GM23338 (cell line): ENCODE results near the gene TRAF4. TPM values are rescaled to one million over a fixed set of nuclear protein-coding genes. Genes with fewer than 3 reads are reported as not detected.

Experiments
- ATAC-seq: fragments of 200-7000 bp; cut with Tn5 transposase; 3 replicates; pipeline ENCODE4 v1.9.1; 2020
- DNase-seq: peaks from one replicate; pipeline ENCODE4 v3.0.0-alpha.2; 2015; ENCODE audit warnings: low spot score
- H2AFZ ChIP-seq: fragments of 200-600 bp; sonication (generic); 2 replicates; pipeline ENCODE4 v1.8.0; 2016; ENCODE audit warnings: antibody characterized with exemption, mild to moderate bottlenecking, moderate library complexity
- H3F3A ChIP-seq: fragments of 200-600 bp; sonication (generic); replicated peaks from 2 replicates; pipeline ENCODE4 v1.8.0; 2017; ENCODE audit warnings: antibody characterized with exemption, mixed run types, low read depth
- H3K27ac ChIP-seq: fragments of 200-600 bp; sonication (generic); 2 replicates; pipeline ENCODE4 v1.6.1; 2016; ENCODE audit warnings: low read depth
- H3K27me3 ChIP-seq: fragments of 200-600 bp; sonication (generic); 2 replicates; pipeline ENCODE4 v1.8.0; 2016; ENCODE audit warnings: mild to moderate bottlenecking, mixed run types, moderate library complexity; ENCODE audit not compliant: insufficient read depth
- H3K36me3 ChIP-seq: fragments of 200-600 bp; sonication (generic); 2 replicates; pipeline ENCODE4 v1.8.0; 2016; ENCODE audit warnings: mild to moderate bottlenecking; ENCODE audit not compliant: insufficient read depth
- H3K4me1 ChIP-seq: fragments of 200-600 bp; sonication (generic); 2 replicates; pipeline ENCODE4 v1.8.0; 2016; ENCODE audit warnings: mild to moderate bottlenecking, moderate library complexity; ENCODE audit not compliant: insufficient read depth
- H3K4me2 ChIP-seq: fragments of 200-600 bp; sonication (generic); 2 replicates; pipeline ENCODE4 v1.7.1; 2017; ENCODE audit warnings: mixed run types
- H3K4me3 ChIP-seq: fragments of 200-600 bp; sonication (generic); 2 replicates; pipeline ENCODE4 v1.6.1; 2016; ENCODE audit warnings: mixed run types
- H3K79me2 ChIP-seq: fragments of 200-600 bp; sonication (generic); replicated peaks from 2 replicates; pipeline ENCODE4 v1.8.0; 2017; ENCODE audit warnings: mild to moderate bottlenecking; ENCODE audit not compliant: insufficient read depth
- H3K9me2 ChIP-seq: fragments of 200-600 bp; sonication (generic); 2 replicates; pipeline ENCODE4 v1.8.0; 2017; ENCODE audit not compliant: insufficient read depth
- H4K20me1 ChIP-seq: fragments of 200-600 bp; sonication (generic); replicated peaks from 2 replicates; pipeline ENCODE4 v1.8.0; 2017; ENCODE audit warnings: mild to moderate bottlenecking; ENCODE audit not compliant: insufficient read depth
- H3K27ac Mint-ChIP-seq: 2 replicates; pipeline ENCODE4 v1.8.0; 2020; ENCODE audit warnings: inconsistent platforms, mild to moderate bottlenecking, moderate library complexity, mixed read lengths
- H3K27me3 Mint-ChIP-seq: 3 replicates; pipeline ENCODE4 v1.8.0; 2022; ENCODE audit warnings: low read depth, mild to moderate bottlenecking, moderate library complexity, mixed read lengths, inconsistent platforms; ENCODE audit not compliant: insufficient read depth, poor library complexity
- H3K36me3 Mint-ChIP-seq: 3 replicates; pipeline ENCODE4 v1.8.0; 2021; ENCODE audit warnings: low read depth, mild to moderate bottlenecking, inconsistent platforms, moderate library complexity, mixed read lengths
- H3K4me1 Mint-ChIP-seq: 3 replicates; pipeline ENCODE4 v1.8.0; 2020; ENCODE audit warnings: mild to moderate bottlenecking, inconsistent platforms, mixed read lengths
- H3K4me3 Mint-ChIP-seq: 3 replicates; pipeline ENCODE4 v1.8.0; 2021; ENCODE audit warnings: moderate library complexity, mild to moderate bottlenecking, inconsistent platforms, mixed read lengths
- H3K9me3 Mint-ChIP-seq: 3 replicates; pipeline ENCODE4 v1.8.0; 2020; ENCODE audit warnings: moderate library complexity, mild to moderate bottlenecking, inconsistent platforms, mixed read lengths
- CREB1 ChIP-seq: fragments of 250-450 bp; sonication (Bioruptor Pico); IDR thresholded peaks from 2 replicates; pipeline ENCODE4 v1.5.0; 2020; ENCODE audit warnings: low read depth, mild to moderate bottlenecking, moderate library complexity
- CTCF ChIP-seq, 2 experiments: fragments of 200-600 bp in 1 of 2; sonication (generic) in 1 of 2; conservative IDR thresholded peaks; 2 replicates each; pipeline versions ENCODE4 v1.5.1 to v1.6.1; 2016 to 2017; ENCODE audit warnings: antibody characterized with exemption in 2 of 2, low read depth in 2 of 2, mild to moderate bottlenecking in 2 of 2, moderate library complexity in 1 of 2
- EZH2 ChIP-seq: fragments of 200-600 bp; sonication (generic); IDR thresholded peaks from one replicate; pipeline ENCODE4 v1.8.0; 2017; ENCODE audit warnings: antibody characterized with exemption, mild to moderate bottlenecking, low read depth; ENCODE audit not compliant: unreplicated experiment
- EZH2phosphoT487 ChIP-seq: fragments of 200-600 bp; sonication (generic); IDR thresholded peaks from one replicate; pipeline ENCODE4 v1.8.1; 2018; ENCODE audit warnings: antibody characterized with exemption; ENCODE audit not compliant: unreplicated experiment
- JUNB ChIP-seq: IDR thresholded peaks from one replicate; pipeline ENCODE4 v1.6.1; 2016; ENCODE audit warnings: antibody characterized with exemption; ENCODE audit not compliant: unreplicated experiment
- NANOG ChIP-seq: IDR thresholded peaks from 2 replicates; pipeline ENCODE4 v1.6.1; 2016; ENCODE audit warnings: antibody characterized with exemption, borderline replicate concordance
- REST ChIP-seq: IDR thresholded peaks from one replicate; pipeline ENCODE4 v1.6.1; 2018; ENCODE audit warnings: antibody characterized with exemption; ENCODE audit not compliant: unreplicated experiment
- STAT1 ChIP-seq: IDR thresholded peaks from one replicate; pipeline ENCODE4 v1.6.1; 2016; ENCODE audit warnings: antibody characterized with exemption; ENCODE audit not compliant: unreplicated experiment
- ZNF114 ChIP-seq: fragments of 250-450 bp; sonication (Bioruptor Pico); IDR thresholded peaks from 2 replicates; pipeline ENCODE4 v1.5.0; 2020; ENCODE audit warnings: mild to moderate bottlenecking, moderate library complexity
- polyA plus RNA-seq: library from polyadenylated mRNA; unstranded; fragments of >200 nt; fragmentation: Nextera tagmentation; extraction: Ambion mirVana; gene quantifications from 2 replicates; pipeline ENCODE4 v1.2.1, GENCODE V29; 2016
- total RNA-seq: library from RNA; depleted of rRNA; stranded (reverse); fragments of >200 nt; shearing (Covaris generic); gene quantifications from 2 replicates; pipeline ENCODE4 v1.2.3, GENCODE V29; 2014
- TF ChIP-seq, protein P1 (sequence below): fragments of 250-450 bp; sonication (Bioruptor Pico); IDR thresholded peaks from 2 replicates; pipeline ENCODE4 v1.5.0; 2020; ENCODE audit warnings: mild to moderate bottlenecking, moderate library complexity

The TRAF4 gene
- total and polyA plus RNA-seq, 2 experiments from 2014 or later = 63.5 to 152 TPM

DNA sequence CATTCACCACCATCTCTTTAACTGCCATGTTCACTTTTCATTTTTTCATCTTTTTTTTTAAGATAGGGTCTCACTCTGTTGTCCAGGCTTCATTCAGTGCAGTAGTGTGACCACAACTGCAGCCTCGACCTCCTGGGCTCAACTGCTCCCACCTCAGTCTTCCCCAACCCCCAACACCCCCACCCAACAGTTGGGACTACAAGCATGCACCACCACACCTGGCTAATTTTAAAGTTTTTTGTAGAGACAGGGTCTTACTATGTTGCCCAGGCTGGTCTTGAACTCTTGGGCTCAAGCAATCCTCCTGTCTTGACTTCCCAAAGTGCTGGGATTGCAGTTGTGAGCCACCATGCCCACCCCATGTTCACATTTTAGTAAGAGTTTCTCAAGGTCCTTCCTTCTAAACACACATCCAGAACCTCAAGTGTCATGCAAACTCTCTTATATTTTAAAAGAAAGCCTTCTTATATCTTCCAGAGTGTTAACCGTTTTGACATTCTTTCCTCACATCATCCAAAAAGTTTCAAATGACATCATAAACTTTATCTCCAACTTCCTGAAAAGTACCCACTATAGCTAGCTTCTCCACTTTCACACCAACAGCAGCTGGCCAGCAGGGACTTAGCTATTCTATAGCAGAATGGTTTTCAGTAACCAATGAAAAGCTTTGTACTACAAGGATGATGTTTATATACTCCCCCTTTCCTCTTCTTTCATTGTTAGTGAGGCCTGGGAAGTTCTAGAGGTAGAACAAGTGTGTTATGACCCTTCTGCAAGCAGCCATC lies 49.3 kb downstream of the TRAF4 start:
- TF ChIP-seq, protein P1, sequence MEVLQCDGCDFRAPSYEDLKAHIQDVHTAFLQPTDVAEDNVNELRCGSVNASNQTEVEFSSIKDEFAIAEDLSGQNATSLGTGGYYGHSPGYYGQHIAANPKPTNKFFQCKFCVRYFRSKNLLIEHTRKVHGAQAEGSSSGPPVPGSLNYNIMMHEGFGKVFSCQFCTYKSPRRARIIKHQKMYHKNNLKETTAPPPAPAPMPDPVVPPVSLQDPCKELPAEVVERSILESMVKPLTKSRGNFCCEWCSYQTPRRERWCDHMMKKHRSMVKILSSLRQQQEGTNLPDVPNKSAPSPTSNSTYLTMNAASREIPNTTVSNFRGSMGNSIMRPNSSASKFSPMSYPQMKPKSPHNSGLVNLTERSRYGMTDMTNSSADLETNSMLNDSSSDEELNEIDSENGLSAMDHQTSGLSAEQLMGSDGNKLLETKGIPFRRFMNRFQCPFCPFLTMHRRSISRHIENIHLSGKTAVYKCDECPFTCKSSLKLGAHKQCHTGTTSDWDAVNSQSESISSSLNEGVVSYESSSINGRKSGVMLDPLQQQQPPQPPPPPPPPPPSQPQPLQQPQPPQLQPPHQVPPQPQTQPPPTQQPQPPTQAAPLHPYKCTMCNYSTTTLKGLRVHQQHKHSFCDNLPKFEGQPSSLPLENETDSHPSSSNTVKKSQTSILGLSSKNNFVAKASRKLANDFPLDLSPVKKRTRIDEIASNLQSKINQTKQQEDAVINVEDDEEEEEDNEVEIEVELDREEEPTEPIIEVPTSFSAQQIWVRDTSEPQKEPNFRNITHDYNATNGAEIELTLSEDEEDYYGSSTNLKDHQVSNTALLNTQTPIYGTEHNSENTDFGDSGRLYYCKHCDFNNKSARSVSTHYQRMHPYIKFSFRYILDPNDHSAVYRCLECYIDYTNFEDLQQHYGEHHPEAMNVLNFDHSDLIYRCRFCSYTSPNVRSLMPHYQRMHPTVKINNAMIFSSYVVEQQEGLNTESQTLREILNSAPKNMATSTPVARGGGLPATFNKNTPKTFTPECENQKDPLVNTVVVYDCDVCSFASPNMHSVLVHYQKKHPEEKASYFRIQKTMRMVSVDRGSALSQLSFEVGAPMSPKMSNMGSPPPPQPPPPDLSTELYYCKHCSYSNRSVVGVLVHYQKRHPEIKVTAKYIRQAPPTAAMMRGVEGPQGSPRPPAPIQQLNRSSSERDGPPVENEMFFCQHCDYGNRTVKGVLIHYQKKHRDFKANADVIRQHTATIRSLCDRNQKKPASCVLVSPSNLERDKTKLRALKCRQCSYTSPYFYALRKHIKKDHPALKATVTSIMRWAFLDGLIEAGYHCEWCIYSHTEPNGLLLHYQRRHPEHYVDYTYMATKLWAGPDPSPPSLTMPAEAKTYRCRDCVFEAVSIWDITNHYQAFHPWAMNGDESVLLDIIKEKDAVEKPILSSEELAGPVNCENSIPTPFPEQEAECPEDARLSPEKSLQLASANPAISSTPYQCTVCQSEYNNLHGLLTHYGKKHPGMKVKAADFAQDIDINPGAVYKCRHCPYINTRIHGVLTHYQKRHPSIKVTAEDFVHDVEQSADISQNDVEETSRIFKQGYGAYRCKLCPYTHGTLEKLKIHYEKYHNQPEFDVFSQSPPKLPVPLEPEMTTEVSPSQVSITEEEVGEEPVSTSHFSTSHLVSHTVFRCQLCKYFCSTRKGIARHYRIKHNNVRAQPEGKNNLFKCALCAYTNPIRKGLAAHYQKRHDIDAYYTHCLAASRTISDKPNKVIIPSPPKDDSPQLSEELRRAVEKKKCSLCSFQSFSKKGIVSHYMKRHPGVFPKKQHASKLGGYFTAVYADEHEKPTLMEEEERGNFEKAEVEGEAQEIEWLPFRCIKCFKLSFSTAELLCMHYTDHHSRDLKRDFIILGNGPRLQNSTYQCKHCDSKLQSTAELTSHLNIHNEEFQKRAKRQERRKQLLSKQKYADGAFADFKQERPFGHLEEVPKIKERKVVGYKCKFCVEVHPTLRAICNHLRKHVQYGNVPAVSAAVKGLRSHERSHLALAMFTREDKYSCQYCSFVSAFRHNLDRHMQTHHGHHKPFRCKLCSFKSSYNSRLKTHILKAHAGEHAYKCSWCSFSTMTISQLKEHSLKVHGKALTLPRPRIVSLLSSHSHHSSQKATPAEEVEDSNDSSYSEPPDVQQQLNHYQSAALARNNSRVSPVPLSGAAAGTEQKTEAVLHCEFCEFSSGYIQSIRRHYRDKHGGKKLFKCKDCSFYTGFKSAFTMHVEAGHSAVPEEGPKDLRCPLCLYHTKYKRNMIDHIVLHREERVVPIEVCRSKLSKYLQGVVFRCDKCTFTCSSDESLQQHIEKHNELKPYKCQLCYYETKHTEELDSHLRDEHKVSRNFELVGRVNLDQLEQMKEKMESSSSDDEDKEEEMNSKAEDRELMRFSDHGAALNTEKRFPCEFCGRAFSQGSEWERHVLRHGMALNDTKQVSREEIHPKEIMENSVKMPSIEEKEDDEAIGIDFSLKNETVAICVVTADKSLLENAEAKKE (CRISPR knock-in tag) = no peak
- TF ChIP-seq STAT1 (no peak), JUNB (no peak), EZH2 (no peak), CREB1 (no peak), EZH2phosphoT487 (no peak), ZNF114 (CRISPR knock-in tag) (no peak), REST (no peak), CTCF (conservative IDR thresholded peaks at IDR 0.05; ENCODE audit: low read depth in 2 of 2) (no peak), NANOG (no peak)
- H3K27me3 ChIP-seq = no peaks in the 10 kb centered on the region
- Mint-ChIP-seq H3K27me3 (peaks cover 2% of the 10 kb centered on the region), H3K4me3 (no peak overlapping the region), H3K36me3 (peaks cover 25% of the 10 kb centered on the region), H3K9me3 (no peaks in the 10 kb centered on the region), H3K27ac (0 out of 2 replicates have a peak overlapping the region, but pooled peaks have one; percentile 17), H3K4me1 (no peaks in the 10 kb centered on the region; the same call in 2 of the 3 replicates)
- H3K36me3 ChIP-seq = no peaks in the 10 kb centered on the region
- H3K4me2 ChIP-seq = no peak overlapping the region
- H4K20me1 ChIP-seq = peaks cover 26% of the 10 kb centered on the region
- DNase-seq (peak; percentile 33), ATAC-seq (peak; percentile 58)
- no peak overlapping the region for H3K27ac ChIP-seq
- no peak overlapping the region for H3K4me3 ChIP-seq
- H3K9me2 ChIP-seq = no peaks in the 10 kb centered on the region
- peaks cover 100% of the 10 kb centered on the region for H3K79me2 ChIP-seq
- H3K4me1 ChIP-seq = no peaks in the 10 kb centered on the region
- H2AFZ ChIP-seq = no peak overlapping the region
- peaks cover 19% of the 10 kb centered on the region for H3F3A ChIP-seq
